DND-41 (cell line): ENCODE measurements around the gene FOXP1.

ENCODE experiments used
- ATAC-seq: fragments of 200-7000 bp; cut with Tn5 transposase; 3 replicates; pipeline ENCODE4 v1.9.1; 2021; ENCODE audit warnings: low read depth; ENCODE audit not compliant: insufficient read depth
- DNase-seq: peaks from one replicate; pipeline ENCODE4 v3.0.0-alpha.2; 2020
- H2AFZ ChIP-seq: 2 replicates; pipeline ENCODE4 v1.6.0; 2012; ENCODE audit warnings: low read depth, low read length
- H3K27ac ChIP-seq: 2 replicates; pipeline ENCODE4 v1.5.1; 2012; ENCODE audit warnings: low read length, inconsistent platforms
- H3K27me3 ChIP-seq: fragments of 200-600 bp; sonication (generic); 2 replicates; pipeline ENCODE4 v1.6.0; 2012; ENCODE audit warnings: low read length, mild to moderate bottlenecking, inconsistent platforms; ENCODE audit not compliant: insufficient read depth, poor library complexity
- H3K36me3 ChIP-seq: 2 replicates; pipeline ENCODE4 v1.5.1; 2012; ENCODE audit warnings: low read length, inconsistent platforms; ENCODE audit not compliant: insufficient read depth
- H3K4me1 ChIP-seq: 2 replicates; pipeline ENCODE4 v1.5.1; 2012; ENCODE audit warnings: mild to moderate bottlenecking, low read length; ENCODE audit not compliant: insufficient read depth
- H3K4me2 ChIP-seq: 2 replicates; pipeline ENCODE4 v1.6.0; 2012; ENCODE audit warnings: mild to moderate bottlenecking, moderate library complexity, low read length, inconsistent platforms; ENCODE audit not compliant: insufficient read depth
- H3K4me3 ChIP-seq, 2 experiments: fragments of 200-600 bp in 1 of 2; shearing (Covaris generic) in 1 of 2; 2 replicates each; pipeline ENCODE4 v1.5.1; 2012 to 2016; ENCODE audit warnings: inconsistent platforms in 2 of 2, low read length in 2 of 2, mild to moderate bottlenecking in 2 of 2, low read depth in 1 of 2, moderate library complexity in 1 of 2
- H3K79me2 ChIP-seq: 2 replicates; pipeline ENCODE4 v1.6.0; 2012; ENCODE audit warnings: low read length, inconsistent platforms; ENCODE audit not compliant: insufficient read depth
- H3K9ac ChIP-seq: 2 replicates; pipeline ENCODE4 v1.6.0; 2012; ENCODE audit warnings: low read depth, mild to moderate bottlenecking, inconsistent platforms, low read length, moderate library complexity
- H3K9me3 ChIP-seq: 2 replicates; pipeline ENCODE4 v1.5.1; 2012; ENCODE audit warnings: low read length, moderate library complexity, mild to moderate bottlenecking, inconsistent platforms; ENCODE audit not compliant: insufficient read depth, severe bottlenecking
- H4K20me1 ChIP-seq: 2 replicates; pipeline ENCODE4 v1.6.0; 2012; ENCODE audit warnings: low read length; ENCODE audit not compliant: insufficient read depth
- CTCF ChIP-seq: IDR thresholded peaks from 2 replicates; pipeline ENCODE4 v1.5.1; 2012; ENCODE audit warnings: borderline replicate concordance, low read length, moderate library complexity, mild to moderate bottlenecking; ENCODE audit not compliant: poor library complexity, severe bottlenecking; ENCODE audit errors: extremely low read depth
- EZH2 ChIP-seq: IDR thresholded peaks from 3 replicates; pipeline ENCODE4 v1.6.1; 2012; ENCODE audit warnings: borderline replicate concordance, low read depth, mild to moderate bottlenecking, moderate library complexity, low read length, inconsistent platforms; ENCODE audit not compliant: severe bottlenecking

Gene FOXP1

GRCh38 chr3:71468311-71469137 lies 115.0 kb downstream of the FOXP1 start:
- no peak for ATAC-seq
- Histone ChIP-seq H2AFZ (no peak overlapping the region), H3K79me2 (peaks cover 24% of the 10 kb centered on the region), H3K4me1 (no peaks in the 10 kb centered on the region), H3K36me3 (no peaks in the 10 kb centered on the region; the same call in 1 of the 2 replicates), H3K4me2 (no peak overlapping the region), H4K20me1 (peaks cover 5% of the 10 kb centered on the region; the same call in 1 of the 2 replicates), H3K9ac (no peak overlapping the region), H3K27me3 (no peaks in the 10 kb centered on the region), H3K9me3 (no peaks in the 10 kb centered on the region), H3K4me3 (no peak overlapping the region), H3K27ac (no peak overlapping the region)
- DNase-seq, result no peak
- TF ChIP-seq EZH2, result no peak
- TF ChIP-seq CTCF, result no peak

- DNase-seq (no peak), ATAC-seq (no peak)
- TF ChIP-seq EZH2 (no peak), CTCF (no peak)
- H3K9me3 ChIP-seq, result no peaks in the 10 kb centered on the region
- no peak overlapping the region for H3K4me2 ChIP-seq
- H3K4me1 ChIP-seq, result no peaks in the 10 kb centered on the region
- H3K4me3 ChIP-seq, result no peak overlapping the region
- no peaks in the 10 kb centered on the region for H3K27me3 ChIP-seq
- no peak overlapping the region for H3K9ac ChIP-seq
- peaks cover 29% of the 10 kb centered on the region for H3K79me2 ChIP-seq
- H3K27ac ChIP-seq, result no peak overlapping the region
- H4K20me1 ChIP-seq, result peaks cover 5% of the 10 kb centered on the region; the same call in 1 of the 2 replicates
- H3K36me3 ChIP-seq, result no peaks in the 10 kb centered on the region; the same call in 1 of the 2 replicates
- H2AFZ ChIP-seq, result no peak overlapping the region
Measured at GRCh38 chr3:71466483-71466882, 117.0 kb downstream of the FOXP1 start.

- Histone ChIP-seq H4K20me1 (0 out of 2 replicates have a peak, but pooled peaks cover 3% of the 10 kb centered on the region), H3K27me3 (no peaks in the 10 kb centered on the region), H3K4me1 (no peaks in the 10 kb centered on the region), H3K4me2 (no peak overlapping the region), H3K9me3 (no peaks in the 10 kb centered on the region), H2AFZ (no peak overlapping the region), H3K79me2 (peaks cover 29% of the 10 kb centered on the region), H3K27ac (no peak overlapping the region), H3K9ac (no peak overlapping the region), H3K4me3 (no peak overlapping the region), H3K36me3 (no peaks in the 10 kb centered on the region; the same call in 1 of the 2 replicates)
- DNase-seq, result no peak
- TF ChIP-seq EZH2 (no peak), CTCF (no peak)
- no peak for ATAC-seq
Measured at GRCh38 chr3:71465371-71466036, 118.0 kb downstream of the FOXP1 start.
